Fibroblast of the aortic adventitia (primary cell): Measurements from ENCODE around the gene PRSS12. TPM values are rescaled to one million over a fixed set of nuclear protein-coding genes. Genes with fewer than 3 reads are reported as not detected.
"Not testable (repeated sequence)": the region's sequence is repeated elsewhere in the genome, so short reads cannot be mapped to it uniquely, and the experiment has no call there.

Experiments used
- DNase-seq: peaks from one replicate; pipeline ENCODE4 v3.0.0-alpha.2; 2010; ENCODE audit warnings: low read depth
- H3K4me3 ChIP-seq: 2 replicates; pipeline ENCODE4 v1.5.1; 2011; ENCODE audit warnings: low read depth, mild to moderate bottlenecking, control low read depth, low read length, moderate library complexity
- CTCF ChIP-seq: IDR thresholded peaks from 2 replicates; pipeline ENCODE4 v1.5.1; 2011; ENCODE audit warnings: mild to moderate bottlenecking, low read length, control low read depth, inconsistent platforms; ENCODE audit not compliant: insufficient read depth
- total RNA-seq: library from RNA; depleted of rRNA; stranded (reverse); fragments of >200 nt; gene quantifications from 2 replicates; pipeline ENCODE4 v1.2.3, GENCODE V29; 2012; ENCODE audit warnings: low replicate concordance

The PRSS12 gene
- total RNA-seq, 1 donor, result 27.1 TPM

GRCh38 chr4:118395057-118395644, 42.3 kb upstream of the PRSS12 start:
- no peak overlapping the region for H3K4me3 ChIP-seq
- no peak for DNase-seq
- TF ChIP-seq CTCF, result no peak

- not testable (repeated sequence) for H3K4me3 ChIP-seq, DNase-seq
These were observed 39.7 kb upstream of the PRSS12 start for GRCh38 chr4:118392509-118392908.

DNA sequence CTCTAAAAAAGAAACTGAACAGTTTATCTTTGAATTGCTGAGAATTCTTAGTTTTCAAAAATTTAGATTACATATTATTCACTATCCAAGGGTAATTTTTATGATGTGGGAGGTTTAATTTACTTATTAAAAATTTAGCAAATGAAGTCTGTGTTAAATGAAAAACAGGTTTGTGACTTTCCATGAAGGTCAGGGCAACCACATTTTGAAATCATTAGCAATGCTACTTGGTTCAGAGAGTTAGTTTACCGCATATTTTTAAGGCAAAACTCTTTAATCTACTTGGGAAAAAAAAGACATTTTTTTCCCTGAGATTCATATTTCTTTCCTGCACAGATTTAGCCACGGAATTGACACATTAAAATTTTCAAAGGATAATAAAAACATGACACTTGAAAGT, 37.3 kb upstream of the PRSS12 start:
- TF ChIP-seq CTCF, result no peak
- H3K4me3 ChIP-seq, result no peak overlapping the region
- no peak for DNase-seq

- H3K4me3 ChIP-seq, result no peak overlapping the region
- DNase-seq, result no peak
- no peak for TF ChIP-seq CTCF
These were observed 36.9 kb upstream of the PRSS12 start for GRCh38 chr4:118389721-118390120.

DNA sequence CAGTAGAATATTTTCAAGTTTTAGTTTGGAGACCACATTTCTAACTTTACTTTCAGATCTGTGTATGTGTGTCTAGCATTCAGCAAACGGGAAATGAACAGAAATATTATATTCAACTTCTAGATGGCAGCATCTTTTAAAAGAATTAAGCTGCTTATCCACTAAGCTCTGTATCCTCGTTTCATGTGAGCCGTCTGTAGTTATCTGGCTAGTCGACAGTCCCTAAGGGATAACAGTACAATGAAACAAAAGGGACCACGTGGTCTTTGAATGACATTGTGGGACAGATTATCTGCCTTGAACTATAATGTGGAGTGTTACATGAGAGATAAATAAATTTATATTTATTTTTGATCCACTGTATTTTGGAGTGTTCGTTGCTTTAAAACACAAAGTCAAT, 35.8 kb upstream of the PRSS12 start:
- DNase-seq, result no peak
- no peak for TF ChIP-seq CTCF
- no peak overlapping the region for H3K4me3 ChIP-seq

DNA sequence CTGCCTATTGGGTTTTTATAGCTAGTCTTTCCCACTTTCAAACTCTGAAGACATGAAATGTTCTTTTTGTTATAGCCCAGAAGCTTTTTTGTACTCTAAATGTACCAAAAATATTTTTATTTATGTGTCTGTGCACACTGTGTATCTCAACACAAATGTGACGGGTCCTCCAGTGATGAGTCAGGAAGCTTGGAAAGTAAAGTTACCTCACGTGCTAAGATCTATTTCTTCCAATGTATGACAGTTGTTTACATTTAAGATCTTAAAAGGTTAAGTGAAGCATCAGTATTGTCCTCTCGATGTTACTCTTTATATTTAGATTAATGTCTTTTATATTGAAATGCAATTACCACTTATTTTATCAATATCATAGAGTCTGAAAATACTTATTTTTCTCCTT, 29.1 kb upstream of the PRSS12 start:
- no peak for TF ChIP-seq CTCF
- no peak for DNase-seq
- no peak overlapping the region for H3K4me3 ChIP-seq

DNA sequence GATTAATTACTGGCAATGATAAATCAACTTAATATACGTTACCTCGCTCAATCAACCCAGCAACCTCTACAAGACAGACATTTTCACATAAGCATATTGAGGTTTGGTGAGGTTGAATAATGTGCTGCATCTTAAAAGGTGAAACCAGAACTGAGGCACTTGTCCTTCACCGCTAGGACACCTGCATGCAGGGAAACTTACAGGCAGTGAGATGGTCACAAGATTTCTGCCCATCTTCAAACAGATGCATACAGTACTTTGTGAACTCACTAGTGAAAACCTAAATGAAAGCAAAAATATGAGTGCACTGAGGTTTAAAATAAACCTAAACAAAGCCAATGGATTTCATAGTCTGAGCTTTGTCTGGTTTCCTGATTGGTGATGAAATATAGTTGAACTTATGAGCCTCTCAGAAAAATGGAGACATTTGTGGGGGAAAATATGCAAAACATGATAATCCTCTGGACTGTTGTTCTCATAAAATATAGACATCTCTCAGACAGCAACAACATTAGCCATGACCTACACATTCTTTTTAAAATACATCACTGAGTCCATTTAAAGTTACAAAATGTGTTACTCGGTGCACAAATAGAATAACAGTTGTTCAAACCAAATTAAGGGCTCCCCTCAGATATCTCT, 20.9 kb upstream of the PRSS12 start:
- peak; percentile 32 for DNase-seq
- H3K4me3 ChIP-seq, result no peak overlapping the region
- TF ChIP-seq CTCF, result no peak
